ENCODE measurements around the gene KRTAP19-5. TPM values are rescaled to one million over a fixed set of nuclear protein-coding genes. Genes with fewer than 3 reads are reported as not detected.

The KRTAP19-5 gene
- total RNA-seq, 4 donors from 2014 or later: 12.7 to 57.9 TPM; not detected in 2

DNA sequence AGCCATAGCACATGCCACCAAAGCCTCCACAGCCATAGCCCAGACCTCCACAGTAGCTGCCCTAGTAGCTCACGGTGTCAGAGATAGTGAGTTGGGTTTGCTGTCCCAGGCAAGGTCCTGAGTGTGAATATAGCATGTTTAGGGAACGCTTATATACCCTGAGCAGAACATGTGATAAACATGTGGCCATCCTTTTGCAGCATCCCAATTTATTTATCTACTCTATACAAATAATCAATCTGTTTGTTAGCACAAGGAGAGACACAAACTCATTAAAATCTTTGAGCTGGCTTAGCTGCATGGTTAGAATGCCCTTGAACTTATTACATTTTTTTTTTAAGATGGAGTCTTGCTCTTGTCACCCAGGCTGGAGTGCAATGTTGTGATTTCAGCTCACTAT lies 14.6 kb downstream of the KRTAP19-5 start, which contains the start of gene KRTAP19-2:
Gene KRTAP19-2 (minus strand): TSS at position 101 of the 400 bp plus-strand sequence. CDS start 88 bp downstream, at position 13.
- intact Hi-C loops (cut with DNase I; ENCODE audit: low total_unique reads): no loop called here
- TF ChIP-seq CTCF (IDR thresholded peaks at IDR 0.05): no peak
- TF ChIP-seq POLR2A (IDR thresholded peaks at IDR 0.05): no peak
- DNase-seq (ENCODE audit: low spot score in 2 of 2): no peak
- no peak within 1 kb of the TSS for H3K4me3 ChIP-seq (ENCODE audit: low read depth, poor library complexity, severe bottlenecking)
- 84 to 100% methylated on average over 1 to 2 of the region's 2 CpGs for WGBS, 2 donors

DNA sequence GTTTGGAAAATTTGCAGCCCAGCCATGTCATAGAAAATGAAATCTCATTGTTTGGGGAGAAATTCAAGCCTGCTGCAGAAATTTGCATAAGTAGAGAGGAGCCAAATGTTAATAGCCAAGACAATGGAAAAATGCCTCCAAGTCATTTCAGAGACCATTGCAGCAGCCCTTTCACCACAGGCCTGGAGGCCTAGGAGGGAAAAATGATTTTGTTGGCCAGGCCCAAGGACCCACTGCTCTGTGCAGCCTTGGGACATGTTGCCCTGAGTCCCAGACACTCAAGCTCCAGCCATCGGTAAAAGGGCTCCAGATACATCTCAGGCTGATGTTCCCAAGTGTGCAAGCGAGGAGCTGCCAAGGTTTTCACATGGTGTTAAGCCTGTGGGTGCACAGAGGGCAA lies 15.8 kb downstream of the KRTAP19-5 start:
- WGBS, 2 donors: 73 to 90% methylated on average over 2 of the region's 2 CpGs
- TF ChIP-seq POLR2A (IDR thresholded peaks at IDR 0.05) (no peak), CTCF (IDR thresholded peaks at IDR 0.05) (no peak)
- H3K4me3 ChIP-seq (ENCODE audit: low read depth, poor library complexity, severe bottlenecking): no peak overlapping the region
- no peak for DNase-seq (ENCODE audit: low spot score in 2 of 2)
- intact Hi-C loops (cut with DNase I; ENCODE audit: low total_unique reads): no loop called here

DNA sequence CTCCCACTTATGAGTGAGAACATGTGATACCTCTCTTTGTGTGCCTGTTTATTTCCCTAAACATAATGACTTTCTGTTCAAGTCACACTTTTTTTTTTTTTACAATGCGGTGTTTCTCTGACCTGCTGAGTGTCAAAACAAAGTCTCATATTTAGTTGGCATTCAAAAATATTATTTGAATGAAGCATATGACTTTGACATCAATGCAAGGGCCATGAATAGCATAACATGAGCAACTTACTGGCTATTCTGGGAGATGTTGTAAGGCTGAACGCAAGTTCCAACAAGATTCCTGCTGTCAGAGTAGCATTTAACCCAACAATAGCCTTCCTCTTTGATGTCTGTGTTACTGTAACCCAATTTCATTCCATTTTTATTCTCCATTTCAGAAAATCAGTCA lies 19.8 kb downstream of the KRTAP19-5 start:
- intact Hi-C loops (cut with DNase I; ENCODE audit: low total_unique reads): no loop called here
- 40 to 51% methylated on average over 2 of the region's 2 CpGs for WGBS, 2 donors
- DNase-seq (ENCODE audit: low spot score in 2 of 2): no peak
- no peak for TF ChIP-seq CTCF (IDR thresholded peaks at IDR 0.05)
- TF ChIP-seq POLR2A (IDR thresholded peaks at IDR 0.05): no peak
- H3K4me3 ChIP-seq (ENCODE audit: low read depth, poor library complexity, severe bottlenecking): no peak overlapping the region

DNA sequence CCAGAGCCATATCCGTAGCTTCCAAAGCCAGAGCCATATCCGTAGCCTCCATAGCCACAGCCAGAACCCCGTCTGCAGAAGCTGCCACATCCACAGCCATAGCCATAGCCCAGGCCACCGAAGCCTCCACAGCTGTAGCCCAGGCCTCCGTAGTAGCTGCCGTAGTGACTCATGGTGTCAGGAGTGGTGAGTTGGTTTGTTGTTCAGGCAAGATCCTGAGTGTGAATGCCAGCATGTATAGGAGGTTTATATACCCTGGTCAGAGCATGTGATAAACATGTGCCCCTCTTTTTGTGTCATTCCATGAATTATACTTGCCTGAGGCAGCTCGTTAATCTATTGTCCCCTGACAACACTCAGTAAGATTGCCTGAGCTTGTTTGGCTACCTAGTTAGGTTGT lies 21.8 kb downstream of the KRTAP19-5 start, which contains the start of gene KRTAP19-1:
Gene KRTAP19-1 (minus strand): TSS at position 223 of the 400 bp plus-strand sequence. CDS start 50 bp downstream, at position 173.
- 77 to 80% methylated on average over 7 of the region's 7 CpGs for WGBS, 2 donors
- intact Hi-C loops (cut with DNase I; ENCODE audit: low total_unique reads): no loop called here
- no peak within 1 kb of the TSS for H3K4me3 ChIP-seq (ENCODE audit: low read depth, poor library complexity, severe bottlenecking)
- DNase-seq (ENCODE audit: low spot score in 2 of 2): no peak
- TF ChIP-seq CTCF (IDR thresholded peaks at IDR 0.05) (no peak), POLR2A (IDR thresholded peaks at IDR 0.05) (no peak)

- TF ChIP-seq POLR2A (IDR thresholded peaks at IDR 0.05) (no peak), CTCF (IDR thresholded peaks at IDR 0.05) (no peak)
- DNase-seq (ENCODE audit: low spot score in 2 of 2): no peak
- 69 to 75% methylated on average over 4 of the region's 4 CpGs for WGBS, 2 donors
- H3K4me3 ChIP-seq (ENCODE audit: low read depth, poor library complexity, severe bottlenecking): no peak overlapping the region
- intact Hi-C loops (cut with DNase I; ENCODE audit: low total_unique reads): no loop called here
Observed at GRCh38 chr21:30479259-30479658, 22.7 kb downstream of the KRTAP19-5 start.

- intact Hi-C loops (cut with DNase I; ENCODE audit: low total_unique reads): no loop called here
- H3K4me3 ChIP-seq (ENCODE audit: low read depth, poor library complexity, severe bottlenecking): no peak overlapping the region
- TF ChIP-seq CTCF (IDR thresholded peaks at IDR 0.05) (no peak), POLR2A (IDR thresholded peaks at IDR 0.05) (no peak)
- DNase-seq (ENCODE audit: low spot score in 2 of 2): no peak
- 26 to 43% methylated on average over 3 of the region's 3 CpGs for WGBS, 2 donors
Observed at GRCh38 chr21:30478004-30478403, 23.9 kb downstream of the KRTAP19-5 start.

Measured in lower leg skin (tissue), 4 donors.